H1 (cell line): ENCODE data around the gene ARHGAP8. TPM values are rescaled to one million over a fixed set of nuclear protein-coding genes. Genes with fewer than 3 reads are reported as not detected.

Experiments
- CTCF ChIA-PET: fragments of 300-600 bp; sonication (Branson Sonifier 250); formaldehyde crosslinking; loops from one replicate; lab custom pipeline; 2021; ENCODE audit not compliant: partially characterized antibody; lab: Charles Lee
- POLR2A ChIA-PET: fragments of 300-600 bp; sonication (Branson Sonifier 250); formaldehyde crosslinking; loops from one replicate; lab custom pipeline; 2021; ENCODE audit warnings: inconsistent platforms; ENCODE audit not compliant: partially characterized antibody; lab: Charles Lee
- DNase-seq, 2 experiments: peaks; one replicate each; pipeline versions ENCODE4 v3.0.0 to v3.0.0-alpha.2; 2010 to 2022; ENCODE audit warnings: low spot score in 2 of 2, low read depth in 1 of 2, mixed read lengths in 1 of 2
- FAIRE-seq: peaks from 2 replicates; lab custom pipeline; 2011; peaks lifted over from hg19 to GRCh38; lab: Jason Lieb, UNC
- H2AFZ ChIP-seq: 2 replicates; pipeline ENCODE4 v1.8.1; 2012; ENCODE audit warnings: low read length, inconsistent platforms
- H2AK5ac ChIP-seq: 2 replicates; pipeline ENCODE4 v1.6.1; 2013; ENCODE audit warnings: low read depth, low read length
- H2BK120ac ChIP-seq: replicated peaks from 2 replicates; pipeline ENCODE3; 2013; ENCODE audit warnings: low read depth, low read length, inconsistent platforms
- H2BK12ac ChIP-seq: 2 replicates; pipeline ENCODE4 v1.6.1; 2013; ENCODE audit warnings: low read depth, low read length
- H2BK15ac ChIP-seq: 2 replicates; pipeline ENCODE4 v1.6.1; 2013; ENCODE audit warnings: low read length
- H2BK20ac ChIP-seq: 2 replicates; pipeline ENCODE4 v1.6.1; 2013; ENCODE audit warnings: low read length
- H2BK5ac ChIP-seq: 2 replicates; pipeline ENCODE4 v1.6.1; 2013; ENCODE audit warnings: low read depth, low read length
- H3K14ac ChIP-seq: 2 replicates; pipeline ENCODE4 v1.6.1; 2013; ENCODE audit warnings: inconsistent platforms; ENCODE audit not compliant: insufficient read length
- H3K18ac ChIP-seq: 2 replicates; pipeline ENCODE4 v1.6.1; 2013; ENCODE audit warnings: low read length; ENCODE audit errors: extremely low read depth
- H3K23ac ChIP-seq: 2 replicates; pipeline ENCODE4 v1.6.1; 2013; ENCODE audit warnings: inconsistent platforms; ENCODE audit not compliant: insufficient read length
- H3K23me2 ChIP-seq: 2 replicates; pipeline ENCODE4 v1.6.1; 2013; ENCODE audit warnings: low read depth, low read length
- H3K27ac ChIP-seq: 2 replicates; pipeline ENCODE4 v1.6.1; 2011; ENCODE audit warnings: low read depth, low read length, inconsistent platforms
- H3K27me3 ChIP-seq, 4 experiments: replicated peaks in 1 of 4; 1 replicate in 1 of 4; 2 replicates in 3 of 4; pipeline versions ENCODE4 v1.6.1 to v1.8.1; 2011 to 2013; ENCODE audit warnings: low read length in 3 of 4, mild to moderate bottlenecking in 3 of 4, inconsistent platforms in 2 of 4, mixed read lengths in 2 of 4, moderate library complexity in 1 of 4; ENCODE audit not compliant: control insufficient read depth in 3 of 4, insufficient read depth in 3 of 4; ENCODE audit errors: extremely low read depth in 1 of 4
- H3K36me3 ChIP-seq, 4 experiments: 2 replicates each; pipeline versions ENCODE4 v1.6.1 to v1.8.1; 2011 to 2013; ENCODE audit warnings: mild to moderate bottlenecking in 4 of 4, low read length in 3 of 4, moderate library complexity in 2 of 4, control low read depth in 1 of 4, inconsistent platforms in 1 of 4; ENCODE audit not compliant: insufficient read depth in 4 of 4, control insufficient read depth in 2 of 4
- H3K4ac ChIP-seq: replicated peaks from 2 replicates; pipeline ENCODE3; 2013; ENCODE audit warnings: low read length, low read depth, mixed read lengths, inconsistent platforms; ENCODE audit not compliant: insufficient read length
- H3K4me1 ChIP-seq, 4 experiments: replicated peaks in 1 of 4; 1 replicate in 1 of 4; 2 replicates in 3 of 4; pipeline versions ENCODE4 v1.6.1 to v1.8.1; 2011 to 2013; ENCODE audit warnings: low read length in 3 of 4, inconsistent platforms in 2 of 4, mixed read lengths in 1 of 4; ENCODE audit not compliant: insufficient read depth in 4 of 4, control insufficient read depth in 3 of 4
- H3K4me2 ChIP-seq, 2 experiments: 2 replicates each; pipeline versions ENCODE4 v1.6.1 to v1.8.1; 2011 to 2013; ENCODE audit warnings: low read depth in 2 of 2, low read length in 2 of 2, control low read depth in 1 of 2, inconsistent platforms in 1 of 2, mild to moderate bottlenecking in 1 of 2; ENCODE audit not compliant: insufficient read depth in 1 of 2
- H3K4me3 ChIP-seq, 4 experiments: fragments of 200-600, 300-600 bp in 1 of 4; sonication (generic), shearing (Covaris generic), sonication (Bioruptor Twin) in 1 of 4; 2 replicates each; pipeline versions ENCODE4 v1.5.1 to v1.8.1; 2011 to 2016; ENCODE audit warnings: low read length in 4 of 4, low read depth in 3 of 4, control low read depth in 2 of 4, inconsistent platforms in 2 of 4, mild to moderate bottlenecking in 2 of 4, mixed read lengths in 1 of 4, moderate library complexity in 1 of 4; ENCODE audit not compliant: insufficient read depth in 2 of 4; ENCODE audit errors: extremely low read depth in 1 of 4
- H3K56ac ChIP-seq: replicated peaks from 2 replicates; pipeline ENCODE3; 2013; ENCODE audit warnings: low read depth, mild to moderate bottlenecking, mixed read lengths, low read length, inconsistent platforms; ENCODE audit not compliant: insufficient read length
- H3K79me1 ChIP-seq: 2 replicates; pipeline ENCODE4 v1.6.1; 2013; ENCODE audit warnings: low read depth, low read length, control low read depth
- H3K79me2 ChIP-seq, 2 experiments: 2 replicates each; pipeline versions ENCODE4 v1.6.1 to v1.8.1; 2012 to 2013; ENCODE audit warnings: low read length in 2 of 2, mild to moderate bottlenecking in 2 of 2, inconsistent platforms in 1 of 2; ENCODE audit not compliant: insufficient read depth in 2 of 2, control insufficient read depth in 1 of 2
- H3K9ac ChIP-seq, 4 experiments: replicated peaks in 1 of 4; 1 replicate in 1 of 4; 2 replicates in 3 of 4; pipeline versions ENCODE4 v1.6.1 to v1.8.1; 2011 to 2013; ENCODE audit warnings: low read depth in 3 of 4, low read length in 3 of 4, control low read depth in 2 of 4, mild to moderate bottlenecking in 2 of 4, moderate library complexity in 2 of 4, inconsistent platforms in 1 of 4; ENCODE audit errors: extremely low read depth in 1 of 4
- H3K9me3 ChIP-seq, 2 experiments: 2 replicates each; pipeline versions ENCODE4 v1.6.1 to v1.8.1; 2012 to 2013; ENCODE audit warnings: mild to moderate bottlenecking in 2 of 2, moderate library complexity in 2 of 2, control low read depth in 1 of 2, inconsistent platforms in 1 of 2, low read depth in 1 of 2, low read length in 1 of 2, mixed read lengths in 1 of 2; ENCODE audit not compliant: insufficient read depth in 2 of 2
- H4K20me1 ChIP-seq, 2 experiments: replicated peaks in 1 of 2; 2 replicates each; pipeline versions ENCODE3 to v1.8.1; 2011 to 2013; ENCODE audit warnings: inconsistent platforms in 2 of 2, low read length in 2 of 2, mild to moderate bottlenecking in 1 of 2; ENCODE audit not compliant: insufficient read depth in 2 of 2, control insufficient read depth in 1 of 2
- H4K5ac ChIP-seq: 2 replicates; pipeline ENCODE4 v1.6.1; 2013; ENCODE audit warnings: low read length, low read depth, mixed read lengths, inconsistent platforms; ENCODE audit not compliant: insufficient read length
- H4K8ac ChIP-seq: 2 replicates; pipeline ENCODE4 v1.8.0; 2013; ENCODE audit warnings: mild to moderate bottlenecking, moderate library complexity, low read length, inconsistent platforms; ENCODE audit not compliant: insufficient read depth; ENCODE audit errors: extremely low read depth
- H4K91ac ChIP-seq: replicated peaks from 2 replicates; pipeline ENCODE3; 2013; ENCODE audit warnings: low read length, mixed read lengths, inconsistent platforms; ENCODE audit not compliant: insufficient read length
- HDAC2 ChIP-seq, 2 experiments: fragments of 300-600 bp in 1 of 2; sonication (generic) in 1 of 2; IDR thresholded peaks; 2 replicates each; pipeline ENCODE4 v1.6.1; 2011 to 2012; ENCODE audit warnings: low read depth in 2 of 2, low read length in 2 of 2, mild to moderate bottlenecking in 2 of 2, moderate library complexity in 2 of 2, borderline replicate concordance in 1 of 2, inconsistent platforms in 1 of 2
- KDM1A ChIP-seq: fragments of 200-600, 300-600 bp; sonication (generic); IDR thresholded peaks from 2 replicates; pipeline ENCODE4 v1.7.1; 2016; ENCODE audit warnings: mild to moderate bottlenecking, low read length, borderline replicate concordance
- ZNF274 ChIP-seq: IDR thresholded peaks from 2 replicates; pipeline ENCODE4 v1.7.0; 2012; ENCODE audit warnings: low read length, borderline replicate concordance; ENCODE audit errors: extremely low read depth
- WGBS, 2 experiments: shearing (Covaris generic) in 1 of 2; methylation state at CpG; one replicate each; pipeline versions ENCODE4 v1.1.6 to v1.1.7; 2013 to 2015; ENCODE audit warnings: low lambda C conversion rate in 2 of 2, mixed read lengths in 2 of 2, inconsistent platforms in 1 of 2, low coverage in 1 of 2, missing lambda C conversion rate in 1 of 2; ENCODE audit not compliant: insufficient replicate concordance in 2 of 2, insufficient coverage in 1 of 2, insufficient read length in 1 of 2; ENCODE audit errors: extremely low coverage in 1 of 2, missing lambda C conversion rate in 1 of 2; 5-methylcytosine and 5-hydroxymethylcytosine counted together
- polyA plus RNA-seq, 7 experiments: library from polyadenylated mRNA; depleted of rRNA in 3 of 7; stranded (reverse) in 5 of 7; unstranded in 2 of 7; fragments of >200 nt in 5 of 7; fragments of 200-250 nt in 2 of 7; gene quantifications; 1 replicate in 5 of 7; 2 replicates in 1 of 7; 4 replicates in 1 of 7; pipeline versions ENCODE4 v1.2.1 to v1.2.3, GENCODE V29; 2011 to 2013; ENCODE audit warnings: missing spikeins in 2 of 7, mixed read lengths in 2 of 7
- total RNA-seq: library from RNA; stranded (reverse); fragmentation: NEBNext Ultra II Directional; extraction: Animal tissue kit (Norgen Biotek cat#: 25700); gene quantifications from 2 replicates; pipeline ENCODE4 v1.2.1, GENCODE V29; 2021
- TF ChIP-seq, protein P1 (sequence below), 3 experiments: IDR thresholded peaks; 1 replicate in 2 of 3; 2 replicates in 1 of 3; pipeline versions ENCODE4 v1.5.1 to v1.6.1; 2011; ENCODE audit warnings: low read length in 3 of 3, mild to moderate bottlenecking in 3 of 3, inconsistent platforms in 2 of 3, low read depth in 1 of 3, moderate library complexity in 1 of 3; ENCODE audit not compliant: insufficient read depth in 1 of 3; ENCODE audit errors: control extremely low read depth in 1 of 3

Gene ARHGAP8
- total and polyA plus RNA-seq, 2 of the 8 experiments (the other 6 are each of a cell fraction or from before 2014, with no cell fraction given) = 35.6 to 47.7 TPM

DNA sequence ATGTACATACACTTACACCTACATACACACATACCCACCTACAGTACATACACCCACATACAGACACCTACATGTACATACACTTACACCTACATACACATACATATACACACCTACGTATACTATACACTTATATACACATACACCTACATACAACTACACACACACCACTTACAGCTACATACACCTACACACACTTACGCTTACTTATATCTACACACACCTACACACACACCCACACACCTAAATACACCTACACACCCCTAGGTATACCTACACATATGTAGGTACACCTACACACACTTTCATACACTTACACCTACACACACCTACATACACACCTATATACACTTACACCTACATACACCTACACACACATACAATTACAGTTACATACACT, 61.0 kb downstream of the ARHGAP8 start:
- FAIRE-seq (no peak), DNase-seq (no peak)
- Histone ChIP-seq H4K5ac (no peak overlapping the region), H3K79me2 (no peaks in the 10 kb centered on the region), H3K9me3 (no peaks in the 10 kb centered on the region), H3K23me2 (0 out of 2 replicates have a peak, but pooled peaks cover 2% of the 10 kb centered on the region), H3K36me3 (peaks cover 0 to 3% (median under 1%) of the 10 kb centered on the region in 4 experiments; a peak in 5 of 8 replicates), H3K4me3 (no peak overlapping the region), H3K27me3 (no peaks in the 10 kb centered on the region), H3K27ac (no peak overlapping the region), H3K4me2 (no peak overlapping the region), H3K79me1 (no peaks in the 10 kb centered on the region), H4K8ac (no peak overlapping the region), H2BK120ac (no peak overlapping the region), H2BK15ac (no peak overlapping the region), H3K23ac (no peak overlapping the region), H2AFZ (no peak overlapping the region), H3K14ac (no peak overlapping the region), H2BK12ac (no peak overlapping the region), H3K4ac (no peak overlapping the region), H2AK5ac (no peak overlapping the region), H3K4me1 (0 out of 7 replicates have a peak, but pooled peaks cover 0 to 3% (median 0%) of the 10 kb centered on the region in 4 experiments), H2BK20ac (no peak overlapping the region), H3K56ac (no peak overlapping the region), H3K9ac (no peak overlapping the region), H3K18ac (no peak overlapping the region), H4K91ac (no peak overlapping the region), H4K20me1 (peaks cover 0 to 4% of the 10 kb centered on the region in 2 experiments), H2BK5ac (no peak overlapping the region)
- TF ChIP-seq KDM1A (no peak), ZNF274 (no peak), HDAC2 (IDR thresholded peaks at IDR 0.05; ENCODE audit: borderline replicate concordance in 1 of 2, low read depth in 2 of 2, low read length in 2 of 2) (no peak)
- TF ChIP-seq, protein P1, sequence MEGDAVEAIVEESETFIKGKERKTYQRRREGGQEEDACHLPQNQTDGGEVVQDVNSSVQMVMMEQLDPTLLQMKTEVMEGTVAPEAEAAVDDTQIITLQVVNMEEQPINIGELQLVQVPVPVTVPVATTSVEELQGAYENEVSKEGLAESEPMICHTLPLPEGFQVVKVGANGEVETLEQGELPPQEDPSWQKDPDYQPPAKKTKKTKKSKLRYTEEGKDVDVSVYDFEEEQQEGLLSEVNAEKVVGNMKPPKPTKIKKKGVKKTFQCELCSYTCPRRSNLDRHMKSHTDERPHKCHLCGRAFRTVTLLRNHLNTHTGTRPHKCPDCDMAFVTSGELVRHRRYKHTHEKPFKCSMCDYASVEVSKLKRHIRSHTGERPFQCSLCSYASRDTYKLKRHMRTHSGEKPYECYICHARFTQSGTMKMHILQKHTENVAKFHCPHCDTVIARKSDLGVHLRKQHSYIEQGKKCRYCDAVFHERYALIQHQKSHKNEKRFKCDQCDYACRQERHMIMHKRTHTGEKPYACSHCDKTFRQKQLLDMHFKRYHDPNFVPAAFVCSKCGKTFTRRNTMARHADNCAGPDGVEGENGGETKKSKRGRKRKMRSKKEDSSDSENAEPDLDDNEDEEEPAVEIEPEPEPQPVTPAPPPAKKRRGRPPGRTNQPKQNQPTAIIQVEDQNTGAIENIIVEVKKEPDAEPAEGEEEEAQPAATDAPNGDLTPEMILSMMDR (IDR thresholded peaks at IDR 0.05; ENCODE audit: control extremely low read depth in 1 of 3, insufficient read depth in 1 of 3, low read depth in 1 of 3, low read length in 3 of 3) = no peak
- POLR2A ChIA-PET = no interaction called here
- 93 to 100% methylated on average over 2 of the region's 2 CpGs for WGBS, 2 experiments
- CTCF ChIA-PET = interaction anchor here (0.7 to 1.3 kb wide), 2 partner anchors 12 to 281 kb away, joined by 3 read pairs; no protein-coding TSS in a partner anchor
